HepG2 (cell line): Measurements from ENCODE around the gene ASB16. TPM values are rescaled to one million over a fixed set of nuclear protein-coding genes. Genes with fewer than 3 reads are reported as not detected.

Experiments
- CHD4 ChIP-seq: fragments of 200-600 bp; sonication (generic); IDR thresholded peaks from 2 replicates; pipeline ENCODE4 v1.7.0; 2017; ENCODE audit warnings: mild to moderate bottlenecking, low read length, borderline replicate concordance
- HNF1A ChIP-seq, 2 experiments: sonication (generic) in 1 of 2; formaldehyde crosslinking in 1 of 2; IDR thresholded peaks; 2 replicates each; pipeline versions ENCODE4 v1.4.0 to v1.6.1; 2016 to 2020; ENCODE audit warnings: borderline replicate concordance in 1 of 2, low read depth in 1 of 2, mild to moderate bottlenecking in 1 of 2, missing genetic modification reagents in 1 of 2
- HNRNPLL ChIP-seq: fragments of 200-400 bp; formaldehyde crosslinking; IDR thresholded peaks from 2 replicates; pipeline ENCODE4 v1.6.1; 2017; ENCODE audit warnings: mild to moderate bottlenecking, low read depth, low read length; ENCODE audit not compliant: poor library complexity, severe bottlenecking
- IRF2 ChIP-seq: IDR thresholded peaks from 2 replicates; pipeline ENCODE4 v1.6.1; 2018; ENCODE audit warnings: missing genetic modification reagents, missing compliant biosample characterization
- REXO4 ChIP-seq: sonication (generic); formaldehyde crosslinking; IDR thresholded peaks from 2 replicates; pipeline ENCODE4 v1.8.0; 2022; ENCODE audit warnings: missing genetic modification reagents, mild to moderate bottlenecking, borderline replicate concordance
- SRSF9 ChIP-seq: fragments of 200-400 bp; formaldehyde crosslinking; IDR thresholded peaks from 2 replicates; pipeline ENCODE4 v1.6.1; 2018; ENCODE audit warnings: borderline replicate concordance, mild to moderate bottlenecking, low read depth, low read length; ENCODE audit not compliant: insufficient read depth, poor library complexity, severe bottlenecking
- TMF1 ChIP-seq: sonication (generic); formaldehyde crosslinking; IDR thresholded peaks from 2 replicates; pipeline ENCODE4 v1.8.1; 2022; ENCODE audit warnings: low read depth, missing genetic modification reagents
- YEATS4 ChIP-seq: sonication (generic); formaldehyde crosslinking; IDR thresholded peaks from 2 replicates; pipeline ENCODE4 v1.4.0; 2020; ENCODE audit warnings: missing genetic modification reagents, borderline replicate concordance
- ZBTB7A ChIP-seq: sonication (generic); formaldehyde crosslinking; IDR thresholded peaks from 2 replicates; pipeline ENCODE4 v1.8.0; 2022; ENCODE audit warnings: mild to moderate bottlenecking, missing genetic modification reagents
- ZFP36L1 ChIP-seq: sonication (generic); formaldehyde crosslinking; IDR thresholded peaks from 2 replicates; pipeline ENCODE4 v1.8.0; 2022; ENCODE audit warnings: mild to moderate bottlenecking, missing genetic modification reagents, moderate library complexity
- ZNF292 ChIP-seq: sonication (generic); formaldehyde crosslinking; IDR thresholded peaks from 2 replicates; pipeline ENCODE4 v1.8.1; 2022; ENCODE audit warnings: mild to moderate bottlenecking, low read depth, missing genetic modification reagents, borderline replicate concordance
- ZNF713 ChIP-seq: sonication (generic); formaldehyde crosslinking; IDR thresholded peaks from 2 replicates; pipeline ENCODE4 v1.4.0; 2020; ENCODE audit warnings: mild to moderate bottlenecking, missing genetic modification reagents
- ZNF782 ChIP-seq: sonication (generic); formaldehyde crosslinking; IDR thresholded peaks from 2 replicates; pipeline ENCODE4 v1.4.0; 2020; ENCODE audit warnings: missing genetic modification reagents, mild to moderate bottlenecking, borderline replicate concordance
- ZNF891 ChIP-seq: sonication (generic); formaldehyde crosslinking; IDR thresholded peaks from 2 replicates; pipeline ENCODE4 v1.5.0; 2020; ENCODE audit warnings: mild to moderate bottlenecking, missing genetic modification reagents
- polyA plus RNA-seq, 8 experiments: library from polyadenylated mRNA; depleted of rRNA in 3 of 8; stranded (reverse) in 7 of 8; unstranded in 1 of 8; fragments of >200 nt; fragmentation: Illumina TruSeq in 4 of 8; extraction: Trizol in 4 of 8; gene quantifications; 2 replicates each; pipeline versions ENCODE4 v1.2.1 to v1.2.3, GENCODE V29; 2011 to 2016; ENCODE audit warnings: low read depth in 4 of 8, missing spikeins in 1 of 8, mixed read lengths in 1 of 8; ENCODE audit not compliant: insufficient read depth in 1 of 8
- total RNA-seq, 5 experiments: library from RNA; depleted of rRNA; stranded (reverse); fragments of >200 nt; fragmentation: Illumina TruSeq; extraction: Trizol; gene quantifications; 2 replicates each; pipeline ENCODE4 v1.2.3, GENCODE V29; 2016; ENCODE audit warnings: low read depth in 1 of 5
- TF ChIP-seq, protein P1 (sequence below): sonication (generic); formaldehyde crosslinking; IDR thresholded peaks from 2 replicates; pipeline ENCODE4 v1.4.0; 2020; ENCODE audit warnings: mild to moderate bottlenecking, low read depth, missing genetic modification reagents
- TF ChIP-seq, protein P2 (sequence below): sonication (generic); formaldehyde crosslinking; conservative IDR thresholded peaks from 2 replicates; pipeline ENCODE4 v1.4.0; 2020; ENCODE audit warnings: missing genetic modification reagents
- TF ChIP-seq, protein P3 (sequence below): sonication (generic); formaldehyde crosslinking; IDR thresholded peaks from 2 replicates; pipeline ENCODE4 v1.4.0; 2020; ENCODE audit warnings: mild to moderate bottlenecking, missing genetic modification reagents

Gene ASB16
- total and polyA plus RNA-seq, 2 of the 13 experiments (the other 11 are each of a cell fraction or from before 2014, with no cell fraction given) = 0.07 TPM; not detected in 1

GRCh38 chr17:44137891-44138709 lies 32.4 kb upstream of the ASB16 start (continued):
- no peak for TF ChIP-seq HNF1A (IDR thresholded peaks at IDR 0.05; ENCODE audit: low read depth)
- TF ChIP-seq HNF1A (CRISPR knock-in tag; IDR thresholded peaks at IDR 0.05; ENCODE audit: borderline replicate concordance) = 0 out of 2 replicates have a peak, but pooled peaks have one; percentile 38
- peak; percentile 71; the same call in 1 of the 2 replicates for TF ChIP-seq IRF2
- peak; percentile 90; the same call in 1 of the 2 replicates for TF ChIP-seq CHD4
- TF ChIP-seq ZNF713 (CRISPR knock-in tag) = no peak
- peak; percentile 46; the same call in 1 of the 2 replicates for TF ChIP-seq YEATS4
- TF ChIP-seq, protein P1, sequence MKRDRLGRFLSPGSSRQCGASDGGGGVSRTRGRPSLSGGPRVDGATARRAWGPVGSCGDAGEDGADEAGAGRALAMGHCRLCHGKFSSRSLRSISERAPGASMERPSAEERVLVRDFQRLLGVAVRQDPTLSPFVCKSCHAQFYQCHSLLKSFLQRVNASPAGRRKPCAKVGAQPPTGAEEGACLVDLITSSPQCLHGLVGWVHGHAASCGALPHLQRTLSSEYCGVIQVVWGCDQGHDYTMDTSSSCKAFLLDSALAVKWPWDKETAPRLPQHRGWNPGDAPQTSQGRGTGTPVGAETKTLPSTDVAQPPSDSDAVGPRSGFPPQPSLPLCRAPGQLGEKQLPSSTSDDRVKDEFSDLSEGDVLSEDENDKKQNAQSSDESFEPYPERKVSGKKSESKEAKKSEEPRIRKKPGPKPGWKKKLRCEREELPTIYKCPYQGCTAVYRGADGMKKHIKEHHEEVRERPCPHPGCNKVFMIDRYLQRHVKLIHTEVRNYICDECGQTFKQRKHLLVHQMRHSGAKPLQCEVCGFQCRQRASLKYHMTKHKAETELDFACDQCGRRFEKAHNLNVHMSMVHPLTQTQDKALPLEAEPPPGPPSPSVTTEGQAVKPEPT (CRISPR knock-in tag) = 0 out of 2 replicates have a peak, but pooled peaks have one; percentile 55
- TF ChIP-seq REXO4 (CRISPR knock-in tag) = no peak; the same call in 1 of the 2 replicates
- TF ChIP-seq, protein P2, sequence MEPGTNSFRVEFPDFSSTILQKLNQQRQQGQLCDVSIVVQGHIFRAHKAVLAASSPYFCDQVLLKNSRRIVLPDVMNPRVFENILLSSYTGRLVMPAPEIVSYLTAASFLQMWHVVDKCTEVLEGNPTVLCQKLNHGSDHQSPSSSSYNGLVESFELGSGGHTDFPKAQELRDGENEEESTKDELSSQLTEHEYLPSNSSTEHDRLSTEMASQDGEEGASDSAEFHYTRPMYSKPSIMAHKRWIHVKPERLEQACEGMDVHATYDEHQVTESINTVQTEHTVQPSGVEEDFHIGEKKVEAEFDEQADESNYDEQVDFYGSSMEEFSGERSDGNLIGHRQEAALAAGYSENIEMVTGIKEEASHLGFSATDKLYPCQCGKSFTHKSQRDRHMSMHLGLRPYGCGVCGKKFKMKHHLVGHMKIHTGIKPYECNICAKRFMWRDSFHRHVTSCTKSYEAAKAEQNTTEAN (CRISPR knock-in tag) = peak; percentile 60; the same call in 1 of the 2 replicates
- TF ChIP-seq ZNF891 (CRISPR knock-in tag) = 0 out of 2 replicates have a peak, but pooled peaks have one; percentile 37
- no peak for TF ChIP-seq SRSF9
- TF ChIP-seq ZNF782 (CRISPR knock-in tag) = peak; percentile 65; the same call in 1 of the 2 replicates
- TF ChIP-seq, protein P3, sequence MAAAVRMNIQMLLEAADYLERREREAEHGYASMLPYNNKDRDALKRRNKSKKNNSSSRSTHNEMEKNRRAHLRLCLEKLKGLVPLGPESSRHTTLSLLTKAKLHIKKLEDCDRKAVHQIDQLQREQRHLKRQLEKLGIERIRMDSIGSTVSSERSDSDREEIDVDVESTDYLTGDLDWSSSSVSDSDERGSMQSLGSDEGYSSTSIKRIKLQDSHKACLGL = peak; percentile 43; the same call in 1 of the 2 replicates
- TF ChIP-seq ZFP36L1 (CRISPR knock-in tag) = peak; percentile 71; the same call in 1 of the 2 replicates
- peak; percentile 86; the same call in 1 of the 2 replicates for TF ChIP-seq TMF1 (CRISPR knock-in tag)
- peak; percentile 81 for TF ChIP-seq ZBTB7A (CRISPR knock-in tag)
- TF ChIP-seq ZNF292 (CRISPR knock-in tag) = peak; percentile 70; the same call in 1 of the 2 replicates
- peak; percentile 55 for TF ChIP-seq HNRNPLL
